Mesendoderm (in vitro differentiated cells): ENCODE data around the gene BPHL. TPM values are rescaled to one million over a fixed set of nuclear protein-coding genes. Genes with fewer than 3 reads are reported as not detected.

Experiments
- DNase-seq: peaks from one replicate; pipeline ENCODE4 v3.0.0; 2013
- H2AK5ac ChIP-seq: 2 replicates; pipeline ENCODE4 v1.6.1; 2013; ENCODE audit warnings: low read length, inconsistent platforms
- H2BK120ac ChIP-seq: 2 replicates; pipeline ENCODE4 v1.6.1; 2013; ENCODE audit warnings: low read depth, mild to moderate bottlenecking, low read length, moderate library complexity, mixed read lengths
- H2BK15ac ChIP-seq: replicated peaks from 2 replicates; pipeline ENCODE4 v1.6.1; 2013; ENCODE audit warnings: low read depth, mild to moderate bottlenecking, moderate library complexity
- H2BK5ac ChIP-seq: 2 replicates; pipeline ENCODE4 v1.6.1; 2013; ENCODE audit warnings: low read length, inconsistent platforms
- H3K18ac ChIP-seq: 2 replicates; pipeline ENCODE4 v1.6.1; 2013; ENCODE audit warnings: mild to moderate bottlenecking, low read length, mixed read lengths
- H3K23ac ChIP-seq: one replicate; pipeline ENCODE4 v1.6.1; 2013; ENCODE audit warnings: low read length
- H3K27ac ChIP-seq: 2 replicates; pipeline ENCODE4 v1.5.1; 2013; ENCODE audit warnings: low read depth, mild to moderate bottlenecking, inconsistent platforms, low read length, moderate library complexity
- H3K27me3 ChIP-seq: 2 replicates; pipeline ENCODE4 v1.6.1; 2013; ENCODE audit warnings: low read length, control low read depth, mild to moderate bottlenecking, inconsistent platforms; ENCODE audit not compliant: insufficient read depth, poor library complexity
- H3K36me3 ChIP-seq: 2 replicates; pipeline ENCODE4 v1.6.1; 2013; ENCODE audit warnings: low read length, inconsistent platforms; ENCODE audit not compliant: control insufficient read depth, insufficient read depth
- H3K4ac ChIP-seq: one replicate; pipeline ENCODE4 v1.6.1; 2013; ENCODE audit warnings: low read depth, mild to moderate bottlenecking, low read length, moderate library complexity
- H3K4me1 ChIP-seq: 2 replicates; pipeline ENCODE4 v1.6.1; 2013; ENCODE audit warnings: low read depth, low read length, inconsistent platforms; ENCODE audit not compliant: control insufficient read depth
- H3K4me2 ChIP-seq: 2 replicates; pipeline ENCODE4 v1.6.1; 2013; ENCODE audit warnings: low read length
- H3K4me3 ChIP-seq: 2 replicates; pipeline ENCODE4 v1.5.1; 2013; ENCODE audit warnings: mild to moderate bottlenecking, low read length
- H3K56ac ChIP-seq: one replicate; pipeline ENCODE4 v1.6.1; 2013; ENCODE audit warnings: low read length
- H3K79me1 ChIP-seq: 2 replicates; pipeline ENCODE4 v1.6.1; 2013; ENCODE audit warnings: low read length, inconsistent platforms
- H3K79me2 ChIP-seq: 2 replicates; pipeline ENCODE4 v1.6.1; 2013; ENCODE audit warnings: mild to moderate bottlenecking, low read length; ENCODE audit not compliant: control insufficient read depth, insufficient read depth
- H3K9ac ChIP-seq: 2 replicates; pipeline ENCODE4 v1.6.1; 2013; ENCODE audit warnings: low read length, inconsistent platforms
- H4K5ac ChIP-seq: one replicate; pipeline ENCODE4 v1.6.1; 2013; ENCODE audit warnings: low read length
- H4K8ac ChIP-seq: one replicate; pipeline ENCODE4 v1.6.1; 2013; ENCODE audit warnings: low read depth, mild to moderate bottlenecking, control low read depth, low read length, moderate library complexity
- WGBS: extraction: QIAGEN DNeasy Blood & Tissue Kit; methylation state at CpG from one replicate; pipeline ENCODE4 v1.1.7; 2013; ENCODE audit warnings: low lambda C conversion rate, missing lambda C conversion rate; ENCODE audit not compliant: insufficient coverage; ENCODE audit errors: extremely low coverage; 5-methylcytosine and 5-hydroxymethylcytosine counted together
- small RNA-seq: library from polyadenylated mRNA; stranded (forward); fragments of <200 nt; extraction: miRNeasy Mini kit (QIAGEN cat#:217004); gene quantifications from one replicate; pipeline ENCODE3, GENCODE V24; 2013; ENCODE audit not compliant: insufficient read depth

Gene BPHL

GRCh38 chr6:3201388-3201787 is 82.9 kb downstream of the BPHL start:
- Histone ChIP-seq H3K79me2 (no peaks in the 10 kb centered on the region), H2BK120ac (no peak overlapping the region), H4K5ac (no peak overlapping the region), H2BK15ac (no peak overlapping the region), H3K4me2 (no peak overlapping the region), H3K4me3 (no peak overlapping the region), H3K18ac (no peak overlapping the region), H2AK5ac (no peak overlapping the region), H3K4ac (no peak overlapping the region), H3K36me3 (no peaks in the 10 kb centered on the region), H2BK5ac (no peak overlapping the region), H3K27me3 (no peaks in the 10 kb centered on the region), H4K8ac (no peak overlapping the region), H3K4me1 (no peaks in the 10 kb centered on the region), H3K9ac (no peak overlapping the region), H3K56ac (no peak overlapping the region), H3K23ac (no peak overlapping the region), H3K27ac (no peak overlapping the region), H3K79me1 (no peaks in the 10 kb centered on the region)
- no peak for DNase-seq
- no CpG with 5 or more reads among the region's 2 CpGs for WGBS

Small RNA genes within 50 kb of the gene (small RNA-seq; reads per million reads assigned to genes)
- gene RNA5SP201 = not detected
